Osteoblast (primary cell): ENCODE measurements around the gene TXNDC5. TPM values are rescaled to one million over a fixed set of nuclear protein-coding genes. Genes with fewer than 3 reads are reported as not detected.

Source experiments
- DNase-seq: peaks from one replicate; pipeline ENCODE4 v3.0.0; 2011; ENCODE audit warnings: low spot score, mixed read lengths; ENCODE audit not compliant: insufficient read length; ENCODE audit errors: missing footprints
- H2AFZ ChIP-seq: 2 replicates; pipeline ENCODE4 v1.6.0; 2011; ENCODE audit warnings: mild to moderate bottlenecking, low read length
- H3K27ac ChIP-seq: 2 replicates; pipeline ENCODE4 v1.5.1; 2011; ENCODE audit warnings: mild to moderate bottlenecking, low read depth, low read length, moderate library complexity
- H3K27me3 ChIP-seq: 2 replicates; pipeline ENCODE4 v1.6.0; 2012; ENCODE audit warnings: mild to moderate bottlenecking, control low read depth, inconsistent platforms, low read length, moderate library complexity; ENCODE audit not compliant: insufficient read depth
- H3K36me3 ChIP-seq: 2 replicates; pipeline ENCODE4 v1.5.1; 2011; ENCODE audit warnings: mild to moderate bottlenecking, low read length, control low read depth, moderate library complexity; ENCODE audit not compliant: insufficient read depth
- H3K4me1 ChIP-seq: 2 replicates; pipeline ENCODE4 v1.5.1; 2011; ENCODE audit warnings: mild to moderate bottlenecking, low read length, control low read depth, moderate library complexity; ENCODE audit not compliant: insufficient read depth
- H3K4me2 ChIP-seq: 2 replicates; pipeline ENCODE4 v1.6.0; 2011; ENCODE audit warnings: mild to moderate bottlenecking, low read length; ENCODE audit not compliant: insufficient read depth
- H3K4me3 ChIP-seq: fragments of 200-600 bp; sonication (generic); 3 replicates; pipeline ENCODE4 v1.5.1; 2012; ENCODE audit warnings: mild to moderate bottlenecking, low read length, inconsistent platforms; ENCODE audit not compliant: insufficient read depth
- H3K79me2 ChIP-seq: 2 replicates; pipeline ENCODE4 v1.6.0; 2012; ENCODE audit warnings: mild to moderate bottlenecking, low read length, control low read depth, inconsistent platforms; ENCODE audit not compliant: insufficient read depth
- H3K9me3 ChIP-seq: 2 replicates; pipeline ENCODE4 v1.5.1; 2011; ENCODE audit warnings: low read depth, low read length, control low read depth
- H4K20me1 ChIP-seq: 2 replicates; pipeline ENCODE4 v1.6.0; 2012; ENCODE audit warnings: mild to moderate bottlenecking, low read length, control low read depth; ENCODE audit not compliant: insufficient read depth
- CTCF ChIP-seq: IDR thresholded peaks from 2 replicates; pipeline ENCODE4 v1.5.1; 2011; ENCODE audit warnings: mild to moderate bottlenecking, low read depth, low read length, moderate library complexity; ENCODE audit errors: extremely low read depth
- total RNA-seq: library from RNA; depleted of rRNA; stranded (reverse); fragments of >200 nt; gene quantifications from 2 replicates; pipeline ENCODE4 v1.2.3, GENCODE V29; 2012

The TXNDC5 gene
- total RNA-seq, 1 donor, result 344 TPM

- H3K4me2 ChIP-seq, result peak overlapping the region; percentile 9
- DNase-seq, result no peak
Observed at GRCh38 chr6:7920425-7920824, 9.8 kb upstream of the TXNDC5 start.

GRCh38 chr6:7919871-7920270 lies 9.3 kb upstream of the TXNDC5 start:
- no peaks in the 10 kb centered on the region for H3K36me3 ChIP-seq
- H3K9me3 ChIP-seq, result no peaks in the 10 kb centered on the region
- no peaks in the 10 kb centered on the region for H3K79me2 ChIP-seq
- no peaks in the 10 kb centered on the region for H4K20me1 ChIP-seq
- no peak overlapping the region for H3K4me3 ChIP-seq
- H3K27me3 ChIP-seq, result peaks cover 3% of the 10 kb centered on the region
- H3K4me1 ChIP-seq, result peaks cover 17% of the 10 kb centered on the region
- no peak for DNase-seq
- H2AFZ ChIP-seq, result no peak overlapping the region
- no peak overlapping the region for H3K27ac ChIP-seq
- TF ChIP-seq CTCF, result no peak
- peak overlapping the region; percentile 9 for H3K4me2 ChIP-seq

More at GRCh38 chr6:7920425-7920824, 9.8 kb upstream of the TXNDC5 start:
- no peak overlapping the region for H3K27ac ChIP-seq
- H3K79me2 ChIP-seq, result no peaks in the 10 kb centered on the region
- no peak overlapping the region for H2AFZ ChIP-seq
- H3K9me3 ChIP-seq, result no peaks in the 10 kb centered on the region
- no peaks in the 10 kb centered on the region for H3K36me3 ChIP-seq
- TF ChIP-seq CTCF, result no peak
- peaks cover 3% of the 10 kb centered on the region for H3K27me3 ChIP-seq
- peaks cover 13% of the 10 kb centered on the region for H3K4me1 ChIP-seq
- no peak overlapping the region for H3K4me3 ChIP-seq
- no peaks in the 10 kb centered on the region for H4K20me1 ChIP-seq

GRCh38 chr6:7918403-7918802 lies 7.8 kb upstream of the TXNDC5 start:
- Histone ChIP-seq H2AFZ (no peak overlapping the region), H3K27ac (no peak overlapping the region), H3K9me3 (no peaks in the 10 kb centered on the region), H4K20me1 (no peaks in the 10 kb centered on the region), H3K27me3 (no peaks in the 10 kb centered on the region), H3K4me3 (no peak overlapping the region), H3K4me1 (peaks cover 17% of the 10 kb centered on the region), H3K36me3 (no peaks in the 10 kb centered on the region), H3K79me2 (no peaks in the 10 kb centered on the region), H3K4me2 (no peak overlapping the region)
- TF ChIP-seq CTCF, result no peak
- no peak for DNase-seq

GRCh38 chr6:7917729-7918128 lies 7.1 kb upstream of the TXNDC5 start:
- DNase-seq, result no peak
- H3K36me3 ChIP-seq, result no peaks in the 10 kb centered on the region
- no peaks in the 10 kb centered on the region for H4K20me1 ChIP-seq
- H3K4me2 ChIP-seq, result no peak overlapping the region
- H2AFZ ChIP-seq, result no peak overlapping the region
- peaks cover 17% of the 10 kb centered on the region for H3K4me1 ChIP-seq
- no peaks in the 10 kb centered on the region for H3K79me2 ChIP-seq
- no peaks in the 10 kb centered on the region for H3K9me3 ChIP-seq
- no peaks in the 10 kb centered on the region for H3K27me3 ChIP-seq
- H3K27ac ChIP-seq, result no peak overlapping the region
- no peak overlapping the region for H3K4me3 ChIP-seq
- TF ChIP-seq CTCF, result no peak
